CD4-positive, CD25-positive, alpha-beta regulatory T cell (primary cell): ENCODE data around the gene NCAPD2. TPM values are rescaled to one million over a fixed set of nuclear protein-coding genes. Genes with fewer than 3 reads are reported as not detected.

Source experiments
- ATAC-seq, 2 donors: fragments of 150-1000 bp; cut with Tn5 transposase; one replicate each; pipeline ENCODE4 v1.10.0; 2021; ENCODE audit warnings: low read depth in 2 of 2, moderate number of reproducible peaks in 2 of 2, moderate library complexity in 1 of 2
- DNase-seq, 3 donors: peaks; one replicate each; pipeline versions ENCODE4 v3.0.0 to v3.0.0-alpha.2; 2012 to 2022; ENCODE audit warnings: mixed read lengths in 1 of 3
- H3K27ac ChIP-seq: one replicate; pipeline ENCODE4 v1.7.0; 2013; ENCODE audit warnings: mild to moderate bottlenecking, low read length; ENCODE audit not compliant: insufficient read depth, poor library complexity, severe bottlenecking
- H3K27me3 ChIP-seq: one replicate; pipeline ENCODE4 v1.7.0; 2013; ENCODE audit warnings: low read length; ENCODE audit not compliant: control insufficient read depth, insufficient read depth
- H3K36me3 ChIP-seq: one replicate; pipeline ENCODE4 v1.7.0; 2013; ENCODE audit warnings: mild to moderate bottlenecking, low read length, moderate library complexity; ENCODE audit not compliant: control insufficient read depth, insufficient read depth
- H3K4me1 ChIP-seq: 2 replicates; pipeline ENCODE4 v1.7.0; 2013; ENCODE audit warnings: mild to moderate bottlenecking, low read length; ENCODE audit not compliant: insufficient read depth, control insufficient read depth, poor library complexity, severe bottlenecking
- H3K4me3 ChIP-seq: one replicate; pipeline ENCODE4 v1.7.0; 2013; ENCODE audit warnings: low read depth, mild to moderate bottlenecking, low read length, moderate library complexity
- H3K9me3 ChIP-seq, 2 experiments: 1 replicate in 1 of 2; 2 replicates in 1 of 2; pipeline ENCODE4 v1.7.0; 2013; ENCODE audit warnings: low read length in 2 of 2, mild to moderate bottlenecking in 1 of 2, moderate library complexity in 1 of 2; ENCODE audit not compliant: control insufficient read depth in 2 of 2
- H3K27ac Mint-ChIP-seq, 3 donors: one replicate each; pipeline ENCODE4 v1.8.0; 2020 to 2022; ENCODE audit warnings: mild to moderate bottlenecking in 3 of 3, mixed read lengths in 3 of 3, moderate library complexity in 2 of 3
- H3K27me3 Mint-ChIP-seq: one replicate; pipeline ENCODE4 v1.8.0; 2022; ENCODE audit warnings: mild to moderate bottlenecking, mixed read lengths
- H3K36me3 Mint-ChIP-seq: one replicate; pipeline ENCODE4 v1.8.0; 2020; ENCODE audit warnings: mixed read lengths
- H3K4me1 Mint-ChIP-seq, 4 donors: one replicate each; pipeline ENCODE4 v1.8.0; 2020 to 2022; ENCODE audit warnings: mixed read lengths in 4 of 4, mild to moderate bottlenecking in 1 of 4
- H3K4me3 Mint-ChIP-seq, 4 donors: one replicate each; pipeline ENCODE4 v1.8.0; 2020 to 2022; ENCODE audit warnings: mild to moderate bottlenecking in 4 of 4, mixed read lengths in 4 of 4, moderate library complexity in 3 of 4
- H3K9me3 Mint-ChIP-seq, 7 donors: one replicate each; pipeline ENCODE4 v1.8.0; 2020 to 2022; ENCODE audit warnings: mixed read lengths in 7 of 7, mild to moderate bottlenecking in 3 of 7, moderate library complexity in 2 of 7
- polyA plus RNA-seq, 4 donors: library from polyadenylated mRNA; unstranded; fragments of 300-500 nt; fragmentation: Illumina TruSeq; gene quantifications; one replicate each; pipeline ENCODE4 v1.2.3, GENCODE V29; 2021
- total RNA-seq: library from RNA; stranded (reverse); gene quantifications from one replicate; pipeline ENCODE4 v1.2.3, GENCODE V29; 2022

Gene NCAPD2
- total and polyA plus RNA-seq, 5 donors from 2014 or later = 21.5 to 32.8 (median 26.3) TPM

GRCh38 chr12:6563448-6564050 lies 69.6 kb downstream of the NCAPD2 start:
- H3K27ac ChIP-seq = no peak overlapping the region

DNA sequence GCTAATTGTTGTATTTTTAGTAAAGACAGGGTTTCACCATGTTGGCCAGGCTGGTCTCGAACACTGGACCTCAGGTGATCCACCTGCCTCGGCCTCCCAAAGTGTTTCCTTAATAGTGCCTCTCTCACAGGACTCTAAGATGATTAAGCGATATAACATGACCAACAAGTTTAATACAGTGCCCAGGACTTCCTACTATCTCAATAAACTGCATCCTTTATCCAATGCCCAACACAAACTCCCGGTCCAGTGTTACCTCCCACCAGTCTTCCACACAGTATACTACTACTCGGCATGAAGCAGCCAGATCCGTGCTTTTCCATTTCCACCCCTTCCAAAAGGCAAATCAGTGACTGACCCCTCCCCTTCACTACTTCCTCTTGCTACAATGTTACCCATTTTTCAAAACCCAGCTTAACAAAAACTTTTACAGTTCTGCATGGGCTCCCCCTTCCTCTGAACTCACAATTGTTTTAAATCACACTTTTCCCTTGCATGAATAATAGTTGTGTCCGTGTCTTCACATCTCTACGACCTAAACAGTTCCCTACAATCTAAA lies 73.3 kb downstream of the NCAPD2 start:
- peaks cover 43% of the 10 kb centered on the region for H3K36me3 ChIP-seq
- DNase-seq = peak in 1 of 3 donors; percentile 9
- peak overlapping the region; percentile 95 to 100 (median 99) for H3K27ac Mint-ChIP-seq
- H3K27me3 Mint-ChIP-seq = no peaks in the 10 kb centered on the region
- H3K4me3 ChIP-seq = peak overlapping the region; percentile 94
- ATAC-seq = no peak
- H3K9me3 ChIP-seq = no peaks in the 10 kb centered on the region
- H3K4me3 Mint-ChIP-seq = peak overlapping the region; percentile 99 to 100 (median 100)
- peak overlapping the region; percentile 83 for H3K27ac ChIP-seq
- peaks cover 21% of the 10 kb centered on the region for H3K4me1 ChIP-seq
- peaks cover 52% of the 10 kb centered on the region for H3K36me3 Mint-ChIP-seq
- no peaks in the 10 kb centered on the region for H3K9me3 Mint-ChIP-seq
- no peaks in the 10 kb centered on the region for H3K27me3 ChIP-seq
- peaks cover 26 to 63% (median 40%) of the 10 kb centered on the region in 4 donors for H3K4me1 Mint-ChIP-seq

More at GRCh38 chr12:6563448-6564050, 69.6 kb downstream of the NCAPD2 start:
- peak overlapping the region; percentile 64 to 84 (median 71) for H3K27ac Mint-ChIP-seq
- H3K9me3 ChIP-seq = no peaks in the 10 kb centered on the region
- H3K36me3 ChIP-seq = peaks cover 61% of the 10 kb centered on the region
- H3K4me3 ChIP-seq = no peak overlapping the region
- DNase-seq = peak; percentile 50 to 66 (median 58)
- peaks cover 23 to 43% (median 33%) of the 10 kb centered on the region in 4 donors for H3K4me1 Mint-ChIP-seq
- H3K27me3 ChIP-seq = no peaks in the 10 kb centered on the region
- peak overlapping the region in 2 of 4 donors; percentile 79 to 89 for H3K4me3 Mint-ChIP-seq
- no peak for ATAC-seq
- H3K36me3 Mint-ChIP-seq = peaks cover 53% of the 10 kb centered on the region
- H3K4me1 ChIP-seq = peaks cover 14% of the 10 kb centered on the region
- H3K27me3 Mint-ChIP-seq = no peaks in the 10 kb centered on the region
- H3K9me3 Mint-ChIP-seq = no peaks in the 10 kb centered on the region

DNA sequence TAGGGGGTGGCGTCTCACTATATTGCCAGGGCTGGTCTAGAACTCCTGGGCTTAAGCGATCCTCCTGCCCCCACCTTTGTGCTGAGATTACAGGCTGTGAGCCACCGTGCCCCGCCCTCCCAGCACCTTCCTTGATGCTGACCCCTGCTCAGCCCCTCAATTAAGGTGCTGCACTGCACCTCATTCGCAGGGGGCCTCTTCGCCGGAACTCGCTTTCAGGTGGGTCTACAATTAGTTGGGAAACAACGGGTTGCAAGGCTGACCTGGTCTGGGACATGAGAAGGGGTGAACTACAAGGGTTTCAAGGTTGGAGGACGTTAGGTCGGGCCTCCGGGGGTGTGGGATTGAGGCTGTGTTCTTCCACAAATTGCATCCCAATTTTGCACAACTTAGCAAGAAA lies 75.4 kb downstream of the NCAPD2 start:
- peak overlapping the region; percentile 84 to 95 (median 85) for H3K27ac Mint-ChIP-seq
- no peaks in the 10 kb centered on the region for H3K27me3 Mint-ChIP-seq
- Histone ChIP-seq H3K4me1 (peaks cover 21% of the 10 kb centered on the region), H3K9me3 (no peaks in the 10 kb centered on the region), H3K27me3 (no peaks in the 10 kb centered on the region), H3K4me3 (no peak overlapping the region), H3K36me3 (peaks cover 43% of the 10 kb centered on the region), H3K27ac (peak overlapping the region; percentile 83)
- DNase-seq = no peak
- no peaks in the 10 kb centered on the region for H3K9me3 Mint-ChIP-seq
- H3K36me3 Mint-ChIP-seq = peaks cover 42% of the 10 kb centered on the region
- peak overlapping the region; percentile 61 to 100 (median 86) for H3K4me3 Mint-ChIP-seq
- no peak for ATAC-seq
- H3K4me1 Mint-ChIP-seq = peaks cover 22 to 53% (median 39%) of the 10 kb centered on the region in 4 donors

GRCh38 chr12:6569786-6570185 lies 75.9 kb downstream of the NCAPD2 start:
- H3K36me3 ChIP-seq = peaks cover 47% of the 10 kb centered on the region
- peaks cover 21% of the 10 kb centered on the region for H3K4me1 ChIP-seq
- peak overlapping the region; percentile 84 to 95 (median 85) for H3K27ac Mint-ChIP-seq
- peak overlapping the region; percentile 61 to 100 (median 86) for H3K4me3 Mint-ChIP-seq
- no peak for DNase-seq
- no peaks in the 10 kb centered on the region for H3K27me3 ChIP-seq
- no peaks in the 10 kb centered on the region for H3K9me3 ChIP-seq
- no peaks in the 10 kb centered on the region for H3K27me3 Mint-ChIP-seq
- no peak overlapping the region for H3K4me3 ChIP-seq
- no peak overlapping the region for H3K27ac ChIP-seq
- H3K4me1 Mint-ChIP-seq = peaks cover 22 to 53% (median 39%) of the 10 kb centered on the region in 4 donors
- peaks cover 41% of the 10 kb centered on the region for H3K36me3 Mint-ChIP-seq
- no peak for ATAC-seq
- H3K9me3 Mint-ChIP-seq = no peaks in the 10 kb centered on the region

- no peak overlapping the region for H3K27ac ChIP-seq
- H3K36me3 ChIP-seq = peaks cover 49% of the 10 kb centered on the region
- Mint-ChIP-seq H3K4me1 (peaks cover 22 to 53% (median 39%) of the 10 kb centered on the region in 4 donors), H3K36me3 (peaks cover 44% of the 10 kb centered on the region), H3K27ac (peak overlapping the region in 2 of 3 donors; percentile 84 to 95), H3K9me3 (no peaks in the 10 kb centered on the region), H3K4me3 (peak overlapping the region; percentile 28 to 99 (median 67)), H3K27me3 (no peaks in the 10 kb centered on the region)
- no peak for ATAC-seq
- no peaks in the 10 kb centered on the region for H3K27me3 ChIP-seq
- peaks cover 21% of the 10 kb centered on the region for H3K4me1 ChIP-seq
- H3K9me3 ChIP-seq = no peaks in the 10 kb centered on the region
- DNase-seq = peak in 2 of 3 donors; percentile 28 to 56
- no peak overlapping the region for H3K4me3 ChIP-seq
Observed at GRCh38 chr12:6570264-6570887, 76.5 kb downstream of the NCAPD2 start.

DNA sequence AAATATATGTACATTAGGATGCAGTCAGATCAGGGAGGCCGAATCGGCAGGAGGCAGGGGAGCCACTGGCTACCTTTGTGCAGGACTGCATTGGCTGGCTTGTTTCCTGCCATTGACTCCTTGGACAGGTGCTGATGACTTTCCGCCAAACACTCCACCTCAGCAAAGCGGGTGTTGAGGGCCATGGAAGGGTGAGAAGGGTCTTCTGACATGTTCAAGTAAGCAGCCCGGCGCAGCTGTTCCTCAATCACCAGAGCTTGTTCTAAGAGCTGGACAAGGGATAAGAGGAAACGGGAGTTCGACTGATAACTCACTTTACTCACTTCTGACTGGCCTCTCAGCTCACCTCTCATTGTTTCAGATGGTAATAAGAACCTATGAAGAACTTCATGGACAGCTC lies 79.1 kb downstream of the NCAPD2 start:
- no peak for DNase-seq
- Mint-ChIP-seq H3K4me3 (peak overlapping the region in 1 of 4 donors; percentile 40), H3K9me3 (no peaks in the 10 kb centered on the region), H3K4me1 (peaks cover 4 to 33% (median 19%) of the 10 kb centered on the region in 4 donors), H3K36me3 (peaks cover 44% of the 10 kb centered on the region), H3K27ac (no peak overlapping the region), H3K27me3 (no peaks in the 10 kb centered on the region)
- peaks cover 66% of the 10 kb centered on the region for H3K36me3 ChIP-seq
- peaks cover 7% of the 10 kb centered on the region for H3K4me1 ChIP-seq
- H3K4me3 ChIP-seq = no peak overlapping the region
- no peak overlapping the region for H3K27ac ChIP-seq
- no peak for ATAC-seq
- H3K27me3 ChIP-seq = no peaks in the 10 kb centered on the region
- no peaks in the 10 kb centered on the region for H3K9me3 ChIP-seq

DNA sequence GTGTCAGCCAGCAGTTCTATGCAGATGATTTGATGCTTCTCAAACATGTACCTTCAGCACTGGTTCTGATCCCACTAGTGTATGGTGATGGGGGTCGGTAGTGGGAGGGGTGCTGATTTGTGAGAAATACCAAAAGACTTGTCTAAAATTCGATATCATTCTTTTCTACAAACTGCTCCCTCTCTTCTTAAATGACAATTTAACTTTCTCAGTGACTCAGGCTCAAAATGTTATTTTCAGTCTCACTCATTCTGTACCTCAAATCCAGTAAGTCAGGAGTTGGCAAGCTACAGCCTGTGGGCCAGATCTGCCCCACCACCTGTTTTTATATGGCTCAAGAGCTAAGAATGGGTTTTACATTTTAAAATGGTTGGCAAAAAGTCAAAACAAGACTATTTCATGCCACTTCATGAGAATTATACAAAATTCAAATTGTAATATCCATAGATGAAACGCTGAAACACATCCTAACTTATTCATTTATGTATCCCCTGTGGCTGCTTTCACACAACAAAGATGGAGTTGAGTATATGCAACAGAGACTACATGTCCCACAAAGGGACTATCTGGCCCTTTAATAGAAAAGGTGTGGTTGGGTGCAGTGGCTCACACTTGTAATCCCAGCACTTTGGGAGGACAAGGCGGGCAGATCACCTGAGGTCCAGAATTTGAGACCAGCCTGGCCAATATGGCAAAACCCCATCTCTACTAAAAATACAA lies 80.8 kb downstream of the NCAPD2 start:
- Histone ChIP-seq H3K36me3 (peaks cover 80% of the 10 kb centered on the region), H3K4me3 (no peak overlapping the region), H3K9me3 (no peaks in the 10 kb centered on the region), H3K4me1 (no peaks in the 10 kb centered on the region), H3K27ac (no peak overlapping the region), H3K27me3 (no peaks in the 10 kb centered on the region)
- H3K4me3 Mint-ChIP-seq = no peak overlapping the region
- no peak for DNase-seq
- no peaks in the 10 kb centered on the region for H3K27me3 Mint-ChIP-seq
- peaks cover 4 to 19% (median 14%) of the 10 kb centered on the region in 4 donors for H3K4me1 Mint-ChIP-seq
- no peak for ATAC-seq
- peaks cover 50% of the 10 kb centered on the region for H3K36me3 Mint-ChIP-seq
- peak overlapping the region in 2 of 3 donors; percentile 17 to 56 for H3K27ac Mint-ChIP-seq
- H3K9me3 Mint-ChIP-seq = no peaks in the 10 kb centered on the region
